HG03280 (cell line): ENCODE data around the gene ZCCHC14.

Source experiments
- ATAC-seq: cut with Tn5 transposase; IDR thresholded peaks from one replicate; pipeline ENCODE4 v1.9.1; 2021; ENCODE audit warnings: mild to moderate bottlenecking, moderate library complexity; ENCODE audit not compliant: unreplicated experiment

The ZCCHC14 gene

GRCh38 chr16:87458424-87458915 is 34.4 kb downstream of the ZCCHC14 start:
- no peak for ATAC-seq

GRCh38 chr16:87457709-87458423 is 35.0 kb downstream of the ZCCHC14 start:
- no peak for ATAC-seq

- no peak for ATAC-seq
Observed at GRCh38 chr16:87457061-87457611, 35.7 kb downstream of the ZCCHC14 start.

- no peak for ATAC-seq
Observed at GRCh38 chr16:87454391-87454790, 38.4 kb downstream of the ZCCHC14 start.

GRCh38 chr16:87453326-87453725 is 39.5 kb downstream of the ZCCHC14 start:
- ATAC-seq = no peak

GRCh38 chr16:87451563-87452210 is 41.1 kb downstream of the ZCCHC14 start:
- ATAC-seq = no peak

GRCh38 chr16:87448866-87449265 is 44.0 kb downstream of the ZCCHC14 start:
- ATAC-seq = no peak

- no peak for ATAC-seq
Observed at GRCh38 chr16:87447323-87447722, 45.5 kb downstream of the ZCCHC14 start.

GRCh38 chr16:87446479-87446878 is 46.3 kb downstream of the ZCCHC14 start:
- ATAC-seq = no peak

GRCh38 chr16:87445486-87445885 is 47.3 kb downstream of the ZCCHC14 start:
- no peak for ATAC-seq

GRCh38 chr16:87443964-87444363 is 48.9 kb downstream of the ZCCHC14 start:
- ATAC-seq = no peak

- ATAC-seq = no peak
Observed at GRCh38 chr16:87443016-87443415, 49.8 kb downstream of the ZCCHC14 start.

- no peak for ATAC-seq
Observed at GRCh38 chr16:87442581-87442966, 50.2 kb downstream of the ZCCHC14 start.

- ATAC-seq = no peak
Observed at GRCh38 chr16:87441886-87442580, 50.8 kb downstream of the ZCCHC14 start.

- no peak for ATAC-seq
Observed at GRCh38 chr16:87439926-87440325, 52.9 kb downstream of the ZCCHC14 start.

GRCh38 chr16:87438611-87438985 is 54.2 kb downstream of the ZCCHC14 start:
- no peak for ATAC-seq

- no peak for ATAC-seq
Observed at GRCh38 chr16:87437911-87438610, 54.8 kb downstream of the ZCCHC14 start.

- no peak for ATAC-seq
Observed at GRCh38 chr16:87437327-87437726, 55.5 kb downstream of the ZCCHC14 start.

- ATAC-seq = no peak
Observed at GRCh38 chr16:87436225-87437172, 56.3 kb downstream of the ZCCHC14 start.
